Measurements from ENCODE around the gene SFMBT2.

- TF ChIP-seq POLR2A (IDR thresholded peaks at IDR 0.05; ENCODE audit: low read depth) (no peak), CTCF (IDR thresholded peaks at IDR 0.05) (no peak)
Measured at GRCh38 chr10:7316839-7317238, 94.0 kb downstream of the SFMBT2 start.

Data from esophagus muscularis mucosa (tissue), 3 donors.